Parathyroid adenoma (tissue), 2 donors: Measurements from ENCODE around the gene HES4.

Source experiments
- H2AFZ ChIP-seq: fragments of 300-600 bp; sonication (generic); one replicate; pipeline ENCODE4 v1.7.0; 2017; ENCODE audit warnings: antibody characterized with exemption, mild to moderate bottlenecking
- H3K27ac ChIP-seq: fragments of 300-600 bp; sonication (generic); one replicate; pipeline ENCODE4 v1.7.0; 2017
- H3K27me3 ChIP-seq: fragments of 300-600 bp; sonication (generic); one replicate; pipeline ENCODE4 v1.7.0; 2017; ENCODE audit warnings: low read length; ENCODE audit not compliant: control insufficient read depth, insufficient read depth
- H3K36me3 ChIP-seq: fragments of 300-600 bp; sonication (generic); one replicate; pipeline ENCODE4 v1.7.0; 2017; ENCODE audit warnings: low read length; ENCODE audit not compliant: control insufficient read depth, insufficient read depth
- H3K4me1 ChIP-seq: fragments of 300-600 bp; sonication (generic); one replicate; pipeline ENCODE4 v1.7.0; 2017; ENCODE audit warnings: control low read depth
- H3K4me2 ChIP-seq: fragments of 300-600 bp; sonication (generic); one replicate; pipeline ENCODE4 v1.7.0; 2017; ENCODE audit warnings: low read length
- H3K4me3 ChIP-seq: fragments of 300-600 bp; sonication (generic); one replicate; pipeline ENCODE4 v1.7.0; 2017; ENCODE audit warnings: low read depth, low read length
- H3K79me2 ChIP-seq: fragments of 300-600 bp; sonication (generic); one replicate; pipeline ENCODE4 v1.7.0; 2017; ENCODE audit warnings: control low read depth
- H3K9ac ChIP-seq: fragments of 300-600 bp; sonication (generic); one replicate; pipeline ENCODE4 v1.7.0; 2017; ENCODE audit warnings: mild to moderate bottlenecking
- H3K9me3 ChIP-seq: fragments of 300-600 bp; sonication (generic); one replicate; pipeline ENCODE4 v1.7.0; 2017; ENCODE audit warnings: low read length; ENCODE audit not compliant: control insufficient read depth
- CTCF ChIP-seq: fragments of 300-600 bp; sonication (generic); IDR thresholded peaks from one replicate; pipeline ENCODE4 v1.7.0; 2017; ENCODE audit warnings: antibody characterized with exemption, mild to moderate bottlenecking
- donor health status: primary hyperparathyroidism.

HES4 gene

GRCh38 chr1:1042835-1043234, 42.9 kb upstream of the HES4 start:
- Histone ChIP-seq H3K27me3 (no peaks in the 10 kb centered on the region), H3K4me3 (no peak overlapping the region), H3K36me3 (no peaks in the 10 kb centered on the region), H3K4me1 (peaks cover 3% of the 10 kb centered on the region), H3K79me2 (no peaks in the 10 kb centered on the region), H3K27ac (no peak overlapping the region), H2AFZ (no peak overlapping the region), H3K9me3 (no peaks in the 10 kb centered on the region), H3K4me2 (no peak overlapping the region), H3K9ac (no peak overlapping the region)
- TF ChIP-seq CTCF: no peak

GRCh38 chr1:1041873-1042272, 42.0 kb upstream of the HES4 start:
- TF ChIP-seq CTCF: no peak
- H3K4me2 ChIP-seq: no peak overlapping the region
- no peak overlapping the region for H3K4me3 ChIP-seq
- peaks cover 3% of the 10 kb centered on the region for H3K4me1 ChIP-seq
- H3K36me3 ChIP-seq: no peaks in the 10 kb centered on the region
- no peak overlapping the region for H3K27ac ChIP-seq
- H2AFZ ChIP-seq: no peak overlapping the region
- no peaks in the 10 kb centered on the region for H3K9me3 ChIP-seq
- no peaks in the 10 kb centered on the region for H3K27me3 ChIP-seq
- H3K79me2 ChIP-seq: no peaks in the 10 kb centered on the region
- no peak overlapping the region for H3K9ac ChIP-seq

- no peak overlapping the region for H3K4me2 ChIP-seq
- H3K27ac ChIP-seq: no peak overlapping the region
- H3K4me3 ChIP-seq: no peak overlapping the region
- H3K79me2 ChIP-seq: no peaks in the 10 kb centered on the region
- no peak overlapping the region for H2AFZ ChIP-seq
- H3K9me3 ChIP-seq: no peaks in the 10 kb centered on the region
- H3K9ac ChIP-seq: no peak overlapping the region
- no peak for TF ChIP-seq CTCF
- no peaks in the 10 kb centered on the region for H3K27me3 ChIP-seq
- H3K36me3 ChIP-seq: no peaks in the 10 kb centered on the region
- peaks cover 3% of the 10 kb centered on the region for H3K4me1 ChIP-seq
Measured at GRCh38 chr1:1041092-1041523, 41.2 kb upstream of the HES4 start.

- no peak overlapping the region for H3K4me3 ChIP-seq
- no peak for TF ChIP-seq CTCF
- H3K27ac ChIP-seq: no peak overlapping the region
- H3K4me1 ChIP-seq: peaks cover 3% of the 10 kb centered on the region
- no peaks in the 10 kb centered on the region for H3K9me3 ChIP-seq
- no peak overlapping the region for H2AFZ ChIP-seq
- no peaks in the 10 kb centered on the region for H3K27me3 ChIP-seq
- no peak overlapping the region for H3K9ac ChIP-seq
- no peaks in the 10 kb centered on the region for H3K36me3 ChIP-seq
- H3K79me2 ChIP-seq: no peaks in the 10 kb centered on the region
- peak overlapping the region; percentile 61 for H3K4me2 ChIP-seq
Measured at GRCh38 chr1:1040004-1040991, 40.4 kb upstream of the HES4 start.
